MCF 10A (cell line): ENCODE measurements around the gene JMJD7. TPM values are rescaled to one million over a fixed set of nuclear protein-coding genes. Genes with fewer than 3 reads are reported as not detected.

Experiments
- BruUV-seq: library from RNA; stranded (reverse); fragments of 400-500 nt; replicated peaks from 2 replicates; lab custom pipeline; 2021; lab: Mats Ljungman, UMichigan
- CTCF ChIA-PET: fragments of 300-600 bp; sonication (Branson Sonifier 250); formaldehyde crosslinking; extraction: SDS; loops from one replicate; lab custom pipeline; 2021; ENCODE audit warnings: antibody characterized with exemption, inconsistent platforms; lab: Yijun Ruan, JAX
- POLR2A ChIA-PET: fragments of 300-600, 350-650 bp; sonication (Branson Sonifier 250); formaldehyde crosslinking; extraction: SDS; loops from one replicate; lab custom pipeline; 2020; ENCODE audit warnings: antibody characterized with exemption, inconsistent platforms; lab: Yijun Ruan, JAX
- DNase-seq: peaks from one replicate; pipeline ENCODE4 v3.0.0-alpha.2; 2018; ENCODE audit not compliant: unreplicated experiment
- H3K27ac Mint-ChIP-seq: one replicate; pipeline ENCODE4 v1.8.0; 2022; ENCODE audit warnings: mild to moderate bottlenecking, low read depth, mixed read lengths; ENCODE audit not compliant: unreplicated experiment
- H3K27me3 Mint-ChIP-seq: one replicate; pipeline ENCODE4 v1.8.0; 2022; ENCODE audit warnings: mixed read lengths; ENCODE audit not compliant: insufficient read depth, unreplicated experiment
- H3K36me3 Mint-ChIP-seq: one replicate; pipeline ENCODE4 v1.8.0; 2022; ENCODE audit warnings: mild to moderate bottlenecking, moderate library complexity, mixed read lengths; ENCODE audit not compliant: insufficient read depth, unreplicated experiment
- H3K4me1 Mint-ChIP-seq: one replicate; pipeline ENCODE4 v1.8.0; 2022; ENCODE audit warnings: mixed read lengths; ENCODE audit not compliant: insufficient read depth, unreplicated experiment
- H3K4me3 Mint-ChIP-seq: one replicate; pipeline ENCODE4 v1.8.0; 2022; ENCODE audit warnings: mild to moderate bottlenecking, moderate library complexity, mixed read lengths; ENCODE audit not compliant: unreplicated experiment
- H3K9me3 Mint-ChIP-seq: one replicate; pipeline ENCODE4 v1.8.0; 2022; ENCODE audit warnings: mixed read lengths; ENCODE audit not compliant: unreplicated experiment
- intact Hi-C: fragments of 100-400 bp; cut with micrococcal nuclease; formaldehyde crosslinking; loops from 2 replicates; pipeline ENCODE4 v1.14.1; 2022
- total RNA-seq: library from RNA; stranded (reverse); gene quantifications from 2 replicates; pipeline ENCODE4 v1.2.3, GENCODE V29; 2022
- TF ChIP-seq, protein P1 (sequence below): fragments of 200-600 bp; IDR thresholded peaks from one replicate; pipeline ENCODE4 v1.8.0; 2022; ENCODE audit warnings: antibody characterized with exemption, mild to moderate bottlenecking; ENCODE audit not compliant: unreplicated experiment

JMJD7 gene
- total RNA-seq, 1 experiment from 2014 or later, result 9.2 TPM

DNA sequence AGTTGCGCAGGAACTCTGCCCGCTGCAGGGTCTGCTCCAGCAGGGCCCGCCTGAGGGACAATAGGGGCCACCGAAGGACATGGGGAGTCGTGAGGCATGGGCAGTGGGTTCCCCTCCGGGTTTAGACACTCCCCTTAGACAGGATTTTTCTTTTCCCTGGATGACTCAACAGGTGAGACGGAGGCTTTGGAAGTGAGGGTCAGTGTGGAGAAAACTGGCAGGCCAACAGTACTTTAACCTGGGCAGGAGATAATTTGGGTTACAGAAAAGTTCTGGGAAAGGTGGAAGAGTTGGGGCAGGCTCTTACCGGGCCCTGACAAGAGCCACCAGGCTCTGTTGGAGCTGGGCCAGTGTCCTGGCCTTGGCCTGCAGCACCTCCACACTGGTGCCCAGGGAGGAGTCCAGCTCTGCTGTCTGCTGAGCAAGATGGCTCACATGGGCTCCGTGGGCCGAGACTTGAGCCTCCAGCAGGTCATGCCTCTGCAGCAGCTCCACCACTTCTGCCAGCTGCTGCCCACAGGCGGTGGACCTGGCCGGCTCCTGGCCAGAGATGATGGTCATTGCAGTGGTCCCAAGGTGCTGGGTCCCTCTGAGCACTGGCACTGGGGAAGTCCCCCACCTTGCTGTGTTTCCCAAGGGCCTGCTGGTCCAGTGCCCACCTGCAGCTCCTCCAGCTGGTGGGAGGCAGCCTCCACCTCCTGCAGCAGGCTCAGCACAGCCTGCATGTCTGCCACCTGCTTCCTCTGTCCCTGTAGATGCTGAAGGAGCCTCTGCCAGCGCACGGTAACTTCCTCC is 55.0 kb downstream of the JMJD7 start:
- H3K4me1 Mint-ChIP-seq, result no peaks in the 10 kb centered on the region
- H3K27ac Mint-ChIP-seq, result no peak overlapping the region
- no peaks in the 10 kb centered on the region for H3K27me3 Mint-ChIP-seq
- BruUV-seq, result no TSS peak
- H3K36me3 Mint-ChIP-seq, result no peaks in the 10 kb centered on the region
- no peak for DNase-seq
- H3K9me3 Mint-ChIP-seq, result no peaks in the 10 kb centered on the region
- ChIA-PET CTCF (no interaction called here), POLR2A (no interaction called here)
- TF ChIP-seq, protein P1, sequence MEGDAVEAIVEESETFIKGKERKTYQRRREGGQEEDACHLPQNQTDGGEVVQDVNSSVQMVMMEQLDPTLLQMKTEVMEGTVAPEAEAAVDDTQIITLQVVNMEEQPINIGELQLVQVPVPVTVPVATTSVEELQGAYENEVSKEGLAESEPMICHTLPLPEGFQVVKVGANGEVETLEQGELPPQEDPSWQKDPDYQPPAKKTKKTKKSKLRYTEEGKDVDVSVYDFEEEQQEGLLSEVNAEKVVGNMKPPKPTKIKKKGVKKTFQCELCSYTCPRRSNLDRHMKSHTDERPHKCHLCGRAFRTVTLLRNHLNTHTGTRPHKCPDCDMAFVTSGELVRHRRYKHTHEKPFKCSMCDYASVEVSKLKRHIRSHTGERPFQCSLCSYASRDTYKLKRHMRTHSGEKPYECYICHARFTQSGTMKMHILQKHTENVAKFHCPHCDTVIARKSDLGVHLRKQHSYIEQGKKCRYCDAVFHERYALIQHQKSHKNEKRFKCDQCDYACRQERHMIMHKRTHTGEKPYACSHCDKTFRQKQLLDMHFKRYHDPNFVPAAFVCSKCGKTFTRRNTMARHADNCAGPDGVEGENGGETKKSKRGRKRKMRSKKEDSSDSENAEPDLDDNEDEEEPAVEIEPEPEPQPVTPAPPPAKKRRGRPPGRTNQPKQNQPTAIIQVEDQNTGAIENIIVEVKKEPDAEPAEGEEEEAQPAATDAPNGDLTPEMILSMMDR, result no peak
- intact Hi-C loops, result no loop called here
- H3K4me3 Mint-ChIP-seq, result no peak overlapping the region

DNA sequence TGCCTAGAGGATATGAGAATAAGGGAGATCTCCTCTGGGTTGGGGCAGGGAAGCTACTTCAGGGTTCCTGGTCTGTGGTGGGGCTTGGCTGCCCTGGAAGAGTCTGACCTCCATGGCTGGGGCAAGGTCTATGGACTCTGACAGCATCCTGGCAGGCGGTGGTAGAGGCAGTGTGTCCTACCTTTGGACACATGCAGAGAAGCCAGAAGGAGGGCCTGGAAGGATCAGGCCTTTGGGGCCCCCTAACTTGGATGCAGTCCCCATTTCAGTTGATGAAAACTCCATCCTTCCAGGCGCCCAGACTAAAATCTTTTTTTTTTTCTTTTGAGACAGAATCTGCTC is 55.6 kb downstream of the JMJD7 start:
- Mint-ChIP-seq H3K4me1 (no peaks in the 10 kb centered on the region), H3K27me3 (no peaks in the 10 kb centered on the region), H3K9me3 (no peaks in the 10 kb centered on the region), H3K27ac (no peak overlapping the region), H3K4me3 (no peak overlapping the region), H3K36me3 (no peaks in the 10 kb centered on the region)
- BruUV-seq, result no TSS peak
- no peak for DNase-seq
- ChIA-PET CTCF (no interaction called here), POLR2A (no interaction called here)
- TF ChIP-seq, protein P1, result no peak
- intact Hi-C loops, result no loop called here

DNA sequence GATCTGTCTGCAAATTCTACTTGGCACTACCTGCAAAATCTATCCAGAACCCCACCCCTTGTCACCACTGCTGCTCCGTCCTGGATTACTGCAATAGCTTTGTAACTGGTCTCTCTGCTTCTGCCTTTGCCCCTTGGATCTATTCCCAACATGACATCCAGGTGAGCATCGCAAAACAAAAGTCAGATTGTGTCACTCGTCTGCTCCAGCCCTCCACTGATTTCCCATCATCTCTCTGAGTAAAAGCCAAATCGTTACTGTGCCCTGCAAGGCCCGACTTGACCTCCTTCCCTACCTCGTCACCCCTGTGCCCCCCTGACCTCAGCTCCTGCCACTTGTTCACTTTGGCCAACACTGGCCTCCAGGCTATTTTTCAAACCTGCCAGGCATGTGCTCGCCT is 56.6 kb downstream of the JMJD7 start:
- no peak overlapping the region for H3K4me3 Mint-ChIP-seq
- POLR2A ChIA-PET, result no interaction called here
- no peaks in the 10 kb centered on the region for H3K36me3 Mint-ChIP-seq
- no peaks in the 10 kb centered on the region for H3K27me3 Mint-ChIP-seq
- H3K9me3 Mint-ChIP-seq, result no peaks in the 10 kb centered on the region
- DNase-seq, result no peak
- no TSS peak for BruUV-seq
- CTCF ChIA-PET, result no interaction called here
- H3K27ac Mint-ChIP-seq, result no peak overlapping the region
- no peaks in the 10 kb centered on the region for H3K4me1 Mint-ChIP-seq
- TF ChIP-seq, protein P1, result no peak
- intact Hi-C loops, result no loop called here

DNA sequence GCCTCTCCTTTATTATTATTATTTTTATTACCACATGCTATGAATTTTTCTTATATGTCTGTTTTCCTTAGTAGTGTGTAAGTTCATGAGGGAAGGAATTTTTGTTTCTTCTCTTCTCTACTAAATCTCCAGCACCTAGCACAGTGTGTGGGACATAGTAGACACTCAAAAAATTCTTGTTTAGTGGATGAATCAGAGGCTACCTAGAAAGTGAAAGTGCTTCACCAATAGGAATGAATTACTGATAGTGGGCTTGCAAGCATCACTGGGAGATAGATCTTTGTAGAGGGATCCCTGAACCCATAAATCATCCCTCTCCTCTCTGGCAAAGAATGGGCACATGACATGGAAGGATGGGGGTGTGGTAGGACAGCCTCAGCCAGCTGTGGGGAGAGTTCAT is 57.4 kb downstream of the JMJD7 start:
- TF ChIP-seq, protein P1, result no peak
- ChIA-PET POLR2A (no interaction called here), CTCF (no interaction called here)
- intact Hi-C loops, result no loop called here
- Mint-ChIP-seq H3K36me3 (no peaks in the 10 kb centered on the region), H3K4me1 (no peaks in the 10 kb centered on the region), H3K27me3 (no peaks in the 10 kb centered on the region), H3K4me3 (no peak overlapping the region), H3K27ac (no peak overlapping the region), H3K9me3 (no peaks in the 10 kb centered on the region)
- no TSS peak for BruUV-seq
- DNase-seq, result no peak
